SH-SY5Y (cell line): ENCODE data around the gene PTCD1.

ENCODE experiments used
- GATA2 ChIP-seq: IDR thresholded peaks from 2 replicates; pipeline ENCODE4 v1.6.1; 2011; ENCODE audit warnings: mild to moderate bottlenecking, low read depth, low read length
- GATA3 ChIP-seq: IDR thresholded peaks from 2 replicates; pipeline ENCODE4 v1.6.1; 2011; ENCODE audit warnings: low read depth, mild to moderate bottlenecking, low read length, moderate library complexity

GRCh38 chr7:99403764-99404163 lies 34.8 kb downstream of the PTCD1 start:
- TF ChIP-seq GATA2, result no peak
- TF ChIP-seq GATA3, result no peak
